ENCODE data around the gene SMYD3.

- no peak for TF ChIP-seq CTCF (IDR thresholded peaks at IDR 0.05; ENCODE audit: low read depth, low read length, poor library complexity, severe bottlenecking)
- no peak for TF ChIP-seq EZH2phosphoT487 (IDR thresholded peaks at IDR 0.05; ENCODE audit: borderline replicate concordance, low read length)
Measured at GRCh38 chr1:245869847-245870246, 637.2 kb downstream of the SMYD3 start.

Data from DOHH2 (cell line).